ENCODE measurements around the gene ZNF511.
"Not testable (repeated sequence)": the region's sequence is repeated elsewhere in the genome, so short reads cannot be mapped to it uniquely, and the experiment has no call there.

ZNF511 gene, protein sequence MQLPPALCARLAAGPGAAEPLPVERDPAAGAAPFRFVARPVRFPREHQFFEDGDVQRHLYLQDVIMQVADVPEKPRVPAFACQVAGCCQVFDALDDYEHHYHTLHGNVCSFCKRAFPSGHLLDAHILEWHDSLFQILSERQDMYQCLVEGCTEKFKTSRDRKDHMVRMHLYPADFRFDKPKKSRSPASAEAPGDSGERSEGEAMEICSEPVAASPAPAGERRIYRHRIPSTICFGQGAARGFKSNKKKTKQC

DNA sequence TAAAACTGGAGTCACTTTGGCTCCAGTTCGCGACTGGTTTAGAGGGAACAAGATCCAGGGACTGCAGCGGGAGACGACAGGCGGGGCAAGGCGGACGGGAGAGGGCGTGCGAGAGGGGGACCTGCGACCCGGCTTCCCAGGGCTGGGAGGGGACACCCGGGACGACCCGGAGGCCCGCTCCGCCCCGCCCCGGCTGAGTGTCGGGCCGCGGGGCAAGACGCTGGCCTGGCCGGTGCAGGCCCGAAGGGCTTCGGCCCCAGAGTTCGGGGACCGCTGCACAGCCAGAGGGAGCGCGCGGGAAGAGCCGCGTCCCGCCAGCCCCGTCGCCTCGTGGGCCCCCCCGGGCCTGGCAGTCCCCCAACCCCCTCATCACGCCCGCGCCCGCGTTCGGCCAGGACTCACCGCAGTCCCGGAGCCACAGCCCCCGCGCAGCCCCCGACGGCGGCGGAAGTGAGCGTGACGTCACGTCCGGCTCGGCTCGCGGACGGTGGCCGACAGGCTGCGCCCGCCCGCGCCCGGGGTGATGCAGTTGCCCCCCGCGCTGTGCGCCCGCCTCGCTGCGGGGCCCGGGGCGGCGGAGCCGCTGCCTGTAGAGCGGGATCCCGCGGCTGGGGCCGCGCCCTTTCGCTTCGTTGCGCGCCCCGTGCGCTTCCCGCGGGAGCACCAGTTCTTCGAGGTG, at the start of gene ZNF511, which contains the start of gene TUBGCP2:
Gene ZNF511, plus strand, starts transcription at position 494 of the 679 bp plus-strand sequence. Its CDS starts 30 bp downstream, at position 524.
Gene TUBGCP2, minus strand, starts transcription at position 452 of the 679 bp plus-strand sequence. CDS start 5,931 bp downstream, outside the sequence.
- DNase-seq: peak; percentile 90

DNA sequence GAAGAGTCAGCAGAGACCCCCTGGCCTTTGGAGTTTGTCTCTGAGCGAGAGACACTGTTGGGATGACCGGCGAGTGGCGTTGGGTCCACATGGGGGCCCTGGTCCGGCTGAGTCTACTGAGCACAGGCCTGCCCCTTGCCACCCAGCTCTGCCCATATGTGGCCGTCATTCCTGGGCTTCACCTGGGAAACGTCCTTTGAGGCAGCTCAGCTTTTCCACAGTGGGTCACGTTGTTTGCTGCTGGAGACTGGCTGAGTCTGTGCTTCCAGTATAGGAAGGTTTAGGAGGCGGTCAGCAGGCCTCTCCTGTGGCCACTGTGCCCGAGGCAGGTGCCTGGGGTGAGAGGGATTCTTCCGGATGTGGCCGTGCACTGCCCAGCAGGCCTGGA, 49.1 kb upstream of the ZNF511 start:
- DNase-seq: no peak

DNA sequence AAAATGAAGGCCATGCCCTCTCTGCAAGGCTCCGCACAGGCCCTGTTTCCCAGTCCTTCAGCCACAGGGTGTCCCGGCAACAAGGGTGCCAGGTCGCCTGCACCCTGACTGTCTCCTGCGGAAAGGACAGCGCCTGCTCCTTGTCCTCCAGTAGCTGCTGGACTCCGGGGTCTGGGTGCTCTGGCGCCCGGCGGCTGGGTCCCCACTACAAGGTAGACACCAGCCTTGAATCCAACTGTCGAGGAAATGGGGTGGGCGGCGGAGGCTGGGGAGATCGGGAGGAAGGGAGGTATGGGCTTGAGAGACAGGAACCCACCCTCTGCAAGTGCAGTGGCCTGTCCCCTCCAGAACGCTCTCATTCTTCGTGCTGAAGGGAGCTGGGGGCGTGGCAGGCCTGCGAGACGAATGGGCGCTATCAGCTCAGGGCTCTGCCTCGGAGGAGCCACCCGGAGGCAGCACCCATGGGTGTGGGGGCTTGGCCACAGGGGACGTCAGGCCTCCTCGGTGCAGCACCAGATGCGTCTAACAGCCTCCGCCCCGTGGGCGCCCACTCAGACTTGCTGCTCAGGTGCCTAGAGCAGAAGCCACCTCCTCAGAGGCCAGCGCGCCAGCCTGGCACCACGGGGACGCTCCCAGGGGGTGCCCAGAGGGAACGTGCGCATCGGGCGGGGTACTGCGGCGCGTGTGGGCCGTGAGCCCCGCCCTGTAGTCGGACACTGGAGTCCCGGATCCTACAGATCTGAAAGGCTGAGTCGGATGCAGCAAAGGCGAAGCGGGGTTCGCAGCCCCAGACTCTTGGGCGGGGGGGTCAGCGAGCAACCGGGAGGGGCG, 47.6 kb upstream of the ZNF511 start:
- peak; percentile 62 for DNase-seq

DNA sequence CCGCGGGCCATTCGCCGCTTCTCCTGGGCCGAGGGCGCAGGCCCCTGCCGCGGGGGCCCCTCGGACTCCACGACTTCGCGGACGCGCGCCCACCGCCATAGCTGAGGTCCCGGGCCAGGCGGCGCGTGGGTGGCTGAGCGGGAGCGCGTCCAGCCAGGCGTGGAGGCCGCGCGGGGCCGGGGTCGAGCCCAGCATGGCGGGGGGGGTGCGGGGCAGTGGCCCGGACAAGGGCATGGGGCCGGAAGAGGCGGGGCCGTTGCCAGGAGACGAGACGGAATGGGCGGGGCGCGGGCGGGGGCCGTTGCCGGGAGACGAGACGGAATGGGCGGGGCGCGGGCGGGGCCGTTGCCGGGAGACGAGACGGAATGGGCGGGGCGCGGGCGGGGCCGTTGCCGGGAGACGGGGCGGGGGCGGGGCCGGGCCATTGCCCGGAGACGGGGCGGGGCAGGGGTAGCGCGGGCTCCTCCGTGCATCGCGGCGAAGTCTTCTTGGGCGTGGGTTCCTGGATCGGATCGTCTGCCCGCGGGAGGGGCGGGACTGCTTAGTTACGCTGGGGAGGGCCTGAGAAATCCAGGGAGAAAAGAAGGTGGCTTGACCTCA, 46.9 kb upstream of the ZNF511 start:
- peak; percentile 82 for DNase-seq

DNA sequence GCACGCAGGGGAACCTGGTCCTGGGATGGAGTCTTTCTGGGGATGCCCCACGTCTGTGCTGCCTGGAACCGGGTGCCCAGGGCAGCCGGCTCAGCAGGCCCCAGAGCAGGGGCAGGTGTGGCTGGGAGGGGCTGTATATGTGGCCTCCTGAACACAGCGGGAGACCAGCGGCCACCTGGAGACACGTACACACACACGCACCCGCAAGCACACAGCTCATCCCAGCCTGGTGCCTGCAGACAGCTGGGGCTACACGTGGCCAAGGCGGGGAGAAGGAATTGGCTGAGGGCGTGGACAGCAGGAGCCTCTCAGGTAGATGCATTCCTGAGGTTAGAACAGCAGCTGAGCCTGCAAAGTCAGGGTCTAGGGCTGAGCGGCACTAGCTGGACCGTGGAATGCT, 46.0 kb upstream of the ZNF511 start:
- no peak for DNase-seq

DNA sequence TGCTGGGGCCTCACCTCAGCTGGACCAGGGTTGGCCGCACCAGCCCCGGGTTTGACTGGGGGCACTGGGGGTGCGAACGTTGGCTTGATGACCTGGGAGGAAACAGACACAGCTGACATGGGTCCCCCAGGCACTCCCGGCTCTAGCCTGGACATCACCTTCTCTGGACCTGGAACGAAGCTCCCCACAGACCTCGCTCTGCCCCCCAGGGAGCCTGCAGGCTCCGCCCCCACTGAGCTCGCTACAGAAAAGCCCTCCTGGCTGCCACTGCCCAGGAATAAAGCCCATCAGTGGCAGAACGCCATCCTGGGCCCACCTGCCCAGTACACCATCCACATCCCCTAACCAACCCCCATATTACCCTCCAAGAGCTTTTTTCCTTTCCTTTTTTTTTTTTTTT, 45.0 kb upstream of the ZNF511 start:
- no peak for DNase-seq

DNA sequence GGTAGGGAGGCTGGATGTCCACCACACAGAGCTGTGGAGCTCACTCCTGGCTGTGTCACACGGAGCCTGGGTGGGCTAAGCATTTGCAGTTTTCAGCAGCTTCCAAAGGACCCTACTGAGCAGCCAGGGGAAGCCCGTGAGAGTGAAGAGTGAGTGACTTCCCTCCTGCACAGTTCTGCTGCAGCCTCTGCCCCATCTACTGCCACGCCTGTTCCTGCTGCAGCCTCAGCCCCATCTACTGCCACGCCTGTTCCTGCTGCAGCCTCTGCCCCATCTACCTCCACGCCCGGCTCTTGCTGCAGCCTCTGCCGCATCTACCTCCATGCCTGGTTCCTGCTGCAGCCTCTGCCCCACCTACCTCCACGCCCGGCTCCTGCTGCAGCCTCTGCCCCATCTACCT, 44.3 kb upstream of the ZNF511 start:
- DNase-seq: no peak

DNA sequence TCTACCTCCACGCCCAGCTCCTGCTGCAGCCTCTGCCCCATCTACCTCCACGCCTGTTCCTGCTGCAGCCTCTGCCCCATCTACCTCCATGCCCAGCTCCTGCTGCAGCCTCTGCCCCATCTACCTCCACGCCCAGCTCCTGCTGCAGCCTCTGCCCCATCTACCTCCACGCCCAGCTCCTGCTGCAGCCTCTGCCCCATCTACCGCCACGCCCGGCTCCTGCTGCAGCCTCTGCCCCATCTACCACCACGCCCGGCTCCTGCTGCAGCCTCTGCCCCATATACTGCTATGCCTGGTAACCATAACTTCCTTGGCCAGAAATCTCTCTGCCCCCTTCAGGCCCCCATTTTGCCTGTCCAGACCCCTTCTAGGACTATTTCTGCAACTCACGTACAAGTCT, 43.7 kb upstream of the ZNF511 start:
- DNase-seq: not testable (repeated sequence)

DNA sequence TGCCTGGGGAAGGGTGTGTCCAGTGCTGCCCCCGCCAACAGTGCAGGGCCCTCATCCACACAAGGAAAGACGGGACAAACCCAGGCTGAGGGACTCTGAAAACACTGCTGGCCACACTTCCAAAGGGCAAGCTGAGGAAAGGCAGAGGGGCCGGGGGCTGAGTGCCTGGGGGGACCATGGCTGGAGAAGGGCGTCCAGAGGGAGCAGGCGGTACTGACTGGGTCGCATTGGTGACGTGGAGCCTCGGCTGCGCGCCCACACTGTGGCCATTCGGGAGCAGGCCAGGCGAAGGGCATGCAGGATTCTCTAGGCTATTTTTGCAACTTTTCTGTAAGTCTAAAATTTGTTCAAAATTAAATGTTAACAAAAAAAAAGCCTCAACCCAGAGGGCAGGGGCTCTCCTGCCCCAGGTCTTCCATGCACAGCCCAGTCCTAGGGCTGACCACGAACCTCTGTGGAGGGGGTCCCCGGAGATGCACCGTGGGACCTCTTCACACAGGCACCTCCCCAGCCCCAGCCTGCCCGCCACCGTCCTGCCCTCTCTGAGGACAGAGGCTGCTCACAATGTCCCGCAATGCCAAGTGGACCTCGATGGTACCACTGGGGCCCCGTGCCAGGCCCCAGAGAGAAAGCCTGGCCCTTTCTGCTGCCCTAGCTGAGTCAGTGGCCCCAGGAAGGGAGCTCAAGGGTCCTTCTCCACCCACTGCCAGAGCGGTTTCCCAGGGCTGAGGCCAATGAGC, 42.5 kb upstream of the ZNF511 start:
- no peak for DNase-seq

DNA sequence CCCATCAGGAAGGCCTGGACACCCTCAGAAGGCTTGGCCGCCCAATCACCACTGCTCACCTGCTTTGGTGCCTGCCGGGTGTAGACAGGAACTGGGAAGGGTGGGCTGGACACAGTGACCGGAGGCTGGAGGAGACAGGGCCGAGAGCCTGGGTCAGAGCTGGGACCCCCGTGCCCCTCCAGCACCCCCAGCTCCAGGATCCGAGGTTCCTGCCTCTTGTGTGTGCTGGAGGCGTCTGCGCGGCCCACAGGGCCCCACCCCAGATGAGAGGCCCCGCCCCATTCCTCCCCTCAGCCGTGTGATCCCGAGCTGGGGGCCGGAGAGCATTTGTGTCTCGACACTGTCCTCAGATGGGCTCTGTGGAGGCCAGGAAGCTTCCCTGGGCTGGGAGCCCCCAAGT, 41.4 kb upstream of the ZNF511 start:
- DNase-seq: no peak

DNA sequence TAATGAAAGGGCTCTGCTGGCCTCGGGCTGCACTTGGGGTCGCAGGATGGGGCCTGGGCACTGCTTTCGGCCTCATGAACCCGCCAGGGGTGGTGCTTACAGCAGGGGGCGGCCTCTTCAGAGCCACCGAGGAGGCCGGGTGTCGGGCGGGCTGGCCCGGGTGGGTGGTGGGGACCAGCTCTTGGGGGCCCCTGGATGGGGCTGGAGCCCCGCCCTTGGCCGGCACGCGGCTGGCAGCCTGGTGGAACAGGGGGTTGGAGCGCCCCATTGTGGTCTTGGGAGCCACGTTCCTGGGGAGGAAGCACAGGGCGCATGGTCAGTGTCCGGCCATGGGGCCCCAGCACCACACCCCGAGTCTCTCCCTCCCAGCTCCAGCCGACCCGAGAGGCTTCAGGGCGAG, 40.9 kb upstream of the ZNF511 start:
- DNase-seq: no peak

DNA sequence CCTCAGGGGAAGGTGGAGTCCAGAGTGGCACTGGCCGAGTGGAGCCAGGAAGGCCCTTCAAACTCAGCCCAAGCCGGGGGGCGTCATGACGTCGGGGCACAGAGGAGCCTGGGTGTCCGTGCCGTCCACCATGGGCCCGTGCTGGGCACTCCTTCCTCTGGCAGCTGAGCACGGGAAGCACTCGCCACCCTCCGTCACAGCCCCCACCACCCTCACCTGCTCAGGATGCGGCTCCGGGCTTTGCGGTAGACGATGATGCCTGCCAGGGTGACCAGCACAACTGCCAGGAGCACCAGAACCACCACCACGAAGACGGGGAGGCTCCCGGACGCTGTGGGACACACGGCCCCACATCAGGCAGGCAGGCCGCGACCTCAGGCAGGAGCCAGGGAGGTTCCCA, 40.2 kb upstream of the ZNF511 start:
- DNase-seq: no peak

DNA sequence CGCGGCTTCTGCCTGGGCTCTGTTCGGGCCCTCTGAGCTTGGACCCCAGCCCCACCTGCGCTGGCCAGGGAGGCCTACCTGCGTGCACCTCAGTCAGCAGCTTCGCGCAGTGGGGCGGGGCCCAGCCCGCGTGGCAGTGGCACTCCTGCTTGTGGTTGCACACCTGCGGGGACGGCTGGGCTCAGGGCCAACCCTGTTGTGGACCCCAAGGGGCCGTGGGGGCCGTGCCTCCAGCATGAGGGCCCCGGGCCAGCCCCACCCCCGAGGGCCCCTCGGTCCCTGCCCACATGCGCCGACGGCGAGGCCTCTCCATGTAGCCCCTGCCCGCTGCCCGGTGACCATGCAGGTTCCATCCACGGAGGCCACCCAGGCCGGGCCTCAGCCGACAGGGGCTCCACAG, 39.3 kb upstream of the ZNF511 start:
- DNase-seq: no peak

DNA sequence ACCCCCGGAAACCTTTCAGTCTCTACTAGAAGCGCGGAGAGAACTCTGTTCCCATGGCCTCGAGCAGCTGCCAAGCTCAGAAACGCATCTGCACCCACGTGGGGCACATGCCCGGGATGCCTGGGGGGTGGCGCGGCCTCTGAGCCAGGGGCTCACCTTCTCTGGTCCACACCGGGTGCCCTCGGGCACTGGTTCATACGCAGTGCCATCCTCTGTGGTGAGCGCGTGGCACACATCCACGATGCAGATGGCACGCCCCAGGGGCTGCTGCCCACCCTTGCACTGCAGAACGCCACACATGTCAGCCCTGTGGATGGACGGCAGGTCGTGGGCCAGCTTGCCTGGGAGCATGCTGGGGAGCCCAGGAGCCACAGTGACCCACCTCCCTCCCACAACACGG, 38.5 kb upstream of the ZNF511 start:
- no peak for DNase-seq

DNA sequence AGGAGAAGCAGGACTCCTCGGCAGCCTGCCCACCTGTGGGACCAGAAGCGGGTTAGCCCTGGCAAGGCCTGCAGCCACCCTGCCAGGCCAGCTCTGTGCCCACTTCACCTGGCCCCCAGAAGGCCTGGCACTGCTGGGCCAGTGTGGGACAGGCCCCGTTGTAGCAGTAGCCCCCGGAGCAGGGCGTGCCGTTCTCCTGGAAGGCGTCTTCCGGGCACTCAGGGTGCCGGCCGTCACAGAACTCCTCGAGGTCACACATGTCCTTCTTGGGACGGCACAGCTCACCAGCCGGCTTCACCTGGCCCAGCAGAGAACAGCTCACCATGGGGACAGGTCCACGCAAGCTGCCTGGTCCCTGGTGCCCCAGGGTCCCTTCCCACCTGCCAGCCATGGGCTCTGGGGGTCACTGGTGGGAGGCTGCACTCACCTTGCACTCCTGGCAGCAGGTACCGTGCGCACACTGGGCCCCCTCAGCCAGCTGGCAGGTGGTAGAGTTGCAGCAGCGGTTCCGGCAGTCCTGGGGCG, 37.9 kb upstream of the ZNF511 start:
- no peak for DNase-seq

DNA sequence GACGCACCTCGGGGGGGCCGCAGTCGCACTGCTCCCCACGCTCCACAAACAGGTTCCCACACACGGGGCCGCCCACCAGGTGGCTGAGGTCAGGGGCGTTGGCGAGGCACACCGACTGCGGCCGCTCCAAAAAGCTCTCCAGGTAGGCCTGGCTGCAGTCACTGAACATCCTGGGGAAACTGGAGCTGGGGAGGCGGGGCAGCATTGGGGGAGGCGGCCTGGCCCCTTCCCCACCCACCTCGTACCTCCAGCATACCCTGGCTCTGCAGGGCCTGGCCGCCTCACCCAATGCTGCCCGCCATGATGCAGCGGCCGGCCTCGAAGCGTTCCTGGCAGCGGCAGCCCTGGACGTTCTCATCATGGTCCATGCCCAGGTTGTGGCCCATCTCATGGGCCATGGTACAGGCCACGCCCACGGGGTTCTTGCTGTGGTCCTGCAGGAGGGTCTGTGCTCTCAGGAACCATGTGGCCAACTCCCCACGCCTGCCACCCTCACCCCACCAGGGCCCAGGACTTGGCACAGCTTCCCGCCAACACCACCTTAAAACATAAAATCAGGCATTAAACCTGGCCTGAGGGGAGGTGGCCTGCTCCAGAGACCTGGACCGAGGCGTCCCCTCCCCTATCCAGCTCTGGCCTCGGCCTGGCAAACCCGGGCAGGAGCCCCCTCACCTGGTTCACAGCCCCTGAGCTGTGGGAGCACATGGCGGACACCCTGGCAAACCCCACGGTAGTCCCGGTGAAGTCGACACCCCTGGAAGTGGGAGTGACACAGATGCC, 37.0 kb upstream of the ZNF511 start:
- DNase-seq: no peak

DNA sequence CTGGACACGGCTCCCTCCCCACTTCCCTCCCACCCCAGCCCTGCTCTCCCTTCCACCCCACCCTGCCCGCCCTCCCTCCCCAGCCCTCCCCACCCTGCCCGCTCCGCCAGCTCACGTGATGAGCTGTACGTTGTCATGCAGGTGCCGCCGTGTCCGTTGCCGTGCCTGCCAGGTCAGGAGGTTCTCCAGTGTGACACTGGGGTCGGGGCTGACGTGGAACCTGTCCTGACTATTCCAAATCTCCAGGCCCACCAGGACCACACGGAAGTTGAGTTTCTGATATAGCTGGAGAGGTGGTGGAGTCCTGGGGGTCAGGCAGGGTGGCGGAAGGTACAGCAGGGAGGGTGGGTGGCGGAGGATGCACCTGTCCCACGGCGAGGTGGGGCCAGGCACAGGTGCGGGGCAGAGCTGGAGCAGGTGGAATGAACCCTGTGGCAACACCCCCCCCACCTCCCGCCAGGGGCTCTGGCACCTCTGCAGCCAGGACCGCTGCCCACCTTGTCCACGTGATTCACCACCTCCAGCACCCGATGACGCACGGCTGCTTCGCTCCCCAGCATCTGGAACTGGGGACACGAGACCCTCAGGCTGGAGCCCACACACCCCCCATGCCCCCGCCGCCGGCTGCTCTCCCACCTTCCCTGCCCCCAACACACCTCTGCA, 36.3 kb upstream of the ZNF511 start:
- DNase-seq: no peak

DNA sequence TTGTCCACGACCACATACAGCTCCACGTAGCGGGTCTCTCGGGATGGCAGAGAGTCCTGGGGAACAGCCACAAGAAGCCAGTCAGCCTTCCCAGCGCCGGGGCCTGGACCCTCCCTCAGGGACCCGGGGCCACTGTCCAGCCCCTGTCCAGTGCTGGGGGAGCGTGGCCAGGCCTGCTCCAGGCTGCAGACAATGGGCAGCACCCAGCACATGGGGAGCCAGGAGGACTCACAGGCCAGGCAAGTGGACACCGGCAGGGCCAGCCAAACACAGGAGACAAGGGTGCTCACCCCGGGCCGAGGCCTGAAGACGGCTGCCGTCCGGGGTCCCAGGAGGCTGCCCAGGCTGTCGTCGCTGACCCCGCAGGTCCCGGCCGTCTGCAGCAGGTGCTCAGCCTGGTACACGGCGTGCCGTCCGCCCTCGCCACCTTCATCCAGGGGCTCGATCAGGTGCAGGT, 35.7 kb upstream of the ZNF511 start:
- no peak for DNase-seq

DNA sequence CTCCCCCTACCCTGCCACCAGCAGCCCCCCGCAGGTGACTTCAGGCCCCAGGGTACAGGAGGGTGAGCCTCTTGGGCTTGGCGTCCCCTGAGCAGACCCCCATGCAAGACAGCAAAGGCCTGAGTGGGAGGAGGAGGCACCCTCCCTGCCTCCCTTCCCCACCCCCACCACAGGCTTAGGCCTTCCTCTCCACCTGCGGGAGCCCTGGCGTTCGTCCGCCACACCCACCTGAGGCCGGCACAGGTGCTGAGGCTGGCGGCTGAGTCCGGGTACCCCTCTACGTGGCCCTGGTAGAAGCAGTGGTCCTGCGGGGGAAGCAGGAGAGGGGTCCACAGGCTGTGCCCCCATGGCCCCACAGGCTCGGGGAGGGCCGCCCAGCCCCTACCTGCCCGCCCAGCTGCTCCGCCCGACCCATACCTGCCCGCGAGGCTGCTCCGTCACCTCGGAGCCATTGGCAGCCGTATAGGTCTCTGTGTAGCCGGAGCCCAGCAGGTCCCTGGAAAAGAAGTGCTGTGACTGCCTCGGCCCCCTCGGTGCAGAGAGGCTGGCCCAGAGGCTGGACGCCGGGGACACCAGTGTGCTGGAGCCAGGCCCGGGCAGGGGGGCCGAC, 35.1 kb upstream of the ZNF511 start:
- DNase-seq: no peak

Data from activated naive CD4-positive, alpha-beta T cell treated with anti-CD3 and anti-CD28 coated beads, Interleukin-2, amount 50 U/mL, for 16 hours (primary cell).